HG02981 (cell line): ENCODE data around the gene NSD1.
"Not testable (repeated sequence)": the region's sequence is repeated elsewhere in the genome, so short reads cannot be mapped to it uniquely, and the experiment has no call there.

ENCODE experiments used
- ATAC-seq: cut with Tn5 transposase; IDR thresholded peaks from one replicate; pipeline ENCODE4 v1.9.1; 2021; ENCODE audit warnings: mild to moderate bottlenecking, moderate library complexity; ENCODE audit not compliant: unreplicated experiment

Gene NSD1

GRCh38 chr5:177325868-177326381, 192.4 kb downstream of the NSD1 start:
- no peak for ATAC-seq

- ATAC-seq = no peak
Observed at GRCh38 chr5:177327539-177328522, 194.3 kb downstream of the NSD1 start.

GRCh38 chr5:177328545-177329231, 195.1 kb downstream of the NSD1 start:
- ATAC-seq = no peak

- no peak for ATAC-seq
Observed at GRCh38 chr5:177329883-177330282, 196.3 kb downstream of the NSD1 start.

- no peak for ATAC-seq
Observed at GRCh38 chr5:177330991-177331842, 197.6 kb downstream of the NSD1 start.

- no peak for ATAC-seq
Observed at GRCh38 chr5:177332031-177332895, 198.7 kb downstream of the NSD1 start.

GRCh38 chr5:177332896-177333260, 199.3 kb downstream of the NSD1 start:
- no peak for ATAC-seq

- ATAC-seq = no peak
Observed at GRCh38 chr5:177333420-177334154, 200.0 kb downstream of the NSD1 start.

GRCh38 chr5:177334155-177334551, 200.6 kb downstream of the NSD1 start:
- ATAC-seq = no peak

- no peak for ATAC-seq
Observed at GRCh38 chr5:177334781-177335700, 201.5 kb downstream of the NSD1 start.

- no peak for ATAC-seq
Observed at GRCh38 chr5:177335701-177336065, 202.1 kb downstream of the NSD1 start.

- no peak for ATAC-seq
Observed at GRCh38 chr5:177336112-177336511, 202.5 kb downstream of the NSD1 start.

GRCh38 chr5:177336603-177337494, 203.3 kb downstream of the NSD1 start:
- ATAC-seq = no peak

GRCh38 chr5:177338251-177339106, 204.9 kb downstream of the NSD1 start:
- no peak for ATAC-seq

GRCh38 chr5:177339107-177339638, 205.6 kb downstream of the NSD1 start:
- no peak for ATAC-seq

- not testable (repeated sequence) for ATAC-seq
Observed at GRCh38 chr5:177343000-177343399, 209.4 kb downstream of the NSD1 start.
